Motor neuron (in vitro differentiated cells): ENCODE data around the gene PLXNA4. TPM values are rescaled to one million over a fixed set of nuclear protein-coding genes. Genes with fewer than 3 reads are reported as not detected.

Source experiments
- ATAC-seq, 8 experiments: fragments of 200-7000 bp; cut with Tn5 transposase; replicated peaks in 6 of 8; 2 replicates each; pipeline ENCODE4 v1.8.0; 2021; ENCODE audit warnings: mild to moderate bottlenecking in 8 of 8, moderate library complexity in 8 of 8
- H3K27ac ChIP-seq, 2 donors: fragments of 250-450 bp; sonication (Bioruptor Pico); 2 replicates each; pipeline ENCODE4 v1.9.0; 2021; ENCODE audit warnings: antibody characterized with exemption in 2 of 2, mild to moderate bottlenecking in 2 of 2, moderate library complexity in 1 of 2
- H3K4me1 ChIP-seq, 2 donors: fragments of 250-450 bp; sonication (Bioruptor Pico); replicated peaks in 1 of 2; 2 replicates each; pipeline ENCODE4 v1.6.1; 2021; ENCODE audit warnings: antibody characterized with exemption in 2 of 2, mild to moderate bottlenecking in 2 of 2, moderate library complexity in 1 of 2
- H3K4me3 ChIP-seq, 5 donors: fragments of 250-450 bp; sonication (Bioruptor Pico); 2 replicates each; pipeline ENCODE4 v1.9.0; 2021; ENCODE audit warnings: antibody characterized with exemption in 5 of 5, mild to moderate bottlenecking in 5 of 5, moderate library complexity in 4 of 5
- WGBS, 10 experiments: fragments of 450-650 bp; shearing (Covaris generic); methylation state at CpG; one replicate each; pipeline ENCODE4 v1.0.0; 2022; 5-methylcytosine and 5-hydroxymethylcytosine counted together
- in situ Hi-C, 9 experiments: fragments of 400-800 bp; cut with MboI; loops; one replicate each; pipeline ENCODE4 v1.15.0; 2021; ENCODE audit warnings: low sequenced_read_pairs in 9 of 9, low pct_unique_long_range_greater_than_20kb in 2 of 9; ENCODE audit not compliant: unreplicated experiment in 9 of 9
- total RNA-seq, 8 experiments: library from RNA; unstranded; fragments of 300-600 nt; gene quantifications; 2 replicates each; pipeline versions ENCODE4 v1.2.3 to v1.2.4, GENCODE V29; 2022

PLXNA4 gene
- total RNA-seq, 8 experiments from 2014 or later = 0.38 to 8.5 (median 2.6) TPM

DNA sequence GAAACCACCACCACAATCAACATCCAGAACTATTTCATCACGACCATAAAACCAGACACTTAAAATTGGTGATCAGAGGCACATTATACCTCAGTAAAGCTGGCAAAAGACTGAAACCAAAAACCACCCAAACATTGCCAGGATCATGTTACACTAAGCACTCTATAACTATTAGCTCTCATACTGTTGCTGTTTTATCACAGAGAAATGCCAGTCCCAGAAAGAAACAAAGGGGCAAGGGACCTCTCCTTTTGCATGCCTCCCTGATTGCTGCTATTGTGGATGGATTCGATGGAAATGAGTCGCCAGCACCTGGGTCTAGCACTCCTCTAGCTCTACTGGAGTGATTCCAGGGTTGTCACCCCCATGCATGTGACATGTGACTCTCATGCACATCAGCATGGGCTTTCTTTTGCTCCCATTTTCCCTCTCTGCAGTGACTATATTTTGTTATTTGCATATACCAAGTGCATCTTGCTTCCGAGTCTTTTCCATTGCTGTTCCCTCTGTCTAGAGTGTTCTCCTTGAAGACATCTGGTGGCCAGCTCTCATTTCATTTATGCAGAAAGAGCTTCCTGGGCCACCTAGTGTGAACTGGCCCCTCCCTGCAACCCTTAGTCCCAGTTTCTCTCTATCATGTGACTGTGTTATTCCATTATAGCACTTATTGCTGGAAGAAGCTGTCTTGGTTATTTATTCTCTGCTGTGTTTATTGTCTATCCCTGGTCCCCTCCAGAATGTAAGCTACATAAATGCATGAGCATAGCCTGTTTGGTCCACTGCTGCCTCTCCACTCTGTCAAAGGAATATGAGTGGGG lies 300.6 kb downstream of the PLXNA4 start:
- 0 to 100% (median 62%) methylated on average over 1 to 2 of the region's 4 CpGs for WGBS, 10 experiments

DNA sequence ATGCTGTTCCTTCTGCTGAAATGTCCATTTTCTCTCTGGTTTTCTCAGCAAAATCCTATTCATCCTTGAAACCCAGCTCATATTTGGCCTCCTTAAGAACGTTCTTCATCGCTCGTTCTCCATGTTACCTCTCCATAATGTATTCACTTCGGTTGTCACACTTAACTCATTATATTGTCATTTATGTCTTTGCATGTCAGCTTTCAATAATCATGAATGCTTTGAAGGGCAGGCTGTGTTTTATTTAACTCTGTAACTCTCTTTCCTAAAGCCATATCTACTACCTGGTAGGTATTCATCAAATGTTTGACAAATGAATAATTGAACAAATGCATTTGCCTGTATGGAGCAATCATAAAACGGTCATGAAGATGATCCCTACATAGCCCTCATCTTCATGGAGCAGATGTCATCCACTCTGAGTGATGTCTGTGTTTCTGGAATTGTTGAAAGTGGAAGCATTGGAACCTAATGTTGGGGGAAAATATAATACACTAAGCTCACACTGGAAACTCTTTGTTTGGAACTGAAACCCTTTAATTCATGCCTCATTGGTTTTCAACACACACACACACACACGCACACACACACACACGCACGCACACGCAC lies 303.4 kb downstream of the PLXNA4 start:
- 36 to 80% (median 70%) methylated on average over 1 to 9 of the region's 9 CpGs; no CpG with 5 or more reads in 1 of the 10 experiments for WGBS, 10 experiments
- ATAC-seq = no peak
- in situ Hi-C loops = no loop called here
- peaks cover 11 to 13% of the 10 kb centered on the region in 2 donors for H3K4me1 ChIP-seq
- H3K27ac ChIP-seq = no peak overlapping the region
- H3K4me3 ChIP-seq = no peak overlapping the region

More for the DNA sequence above, 300.6 kb downstream of the PLXNA4 start:
- Histone ChIP-seq H3K4me1 (peaks cover 11 to 13% of the 10 kb centered on the region in 2 donors), H3K4me3 (no peak overlapping the region), H3K27ac (no peak overlapping the region)
- peak; percentile 71 to 93 (median 84) for ATAC-seq
- in situ Hi-C loops = no loop called here

DNA sequence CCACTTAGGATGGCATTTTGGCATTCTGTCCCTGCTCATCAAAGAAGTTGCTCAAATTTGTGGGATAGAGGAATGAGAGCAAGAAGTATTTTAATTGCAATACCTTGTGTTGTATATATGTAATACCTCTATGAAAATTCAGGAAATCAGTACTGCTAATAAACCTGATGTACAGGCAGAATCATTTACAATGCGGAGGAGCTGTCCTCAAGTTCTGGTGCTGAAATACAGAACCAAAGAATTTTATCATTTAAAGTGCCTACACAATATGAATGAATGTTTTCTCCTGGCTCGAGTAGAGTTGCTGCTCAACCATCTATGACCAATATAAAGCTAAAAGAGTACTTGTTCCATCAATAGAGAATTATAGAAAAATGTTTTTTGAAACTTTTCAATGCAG lies 305.8 kb downstream of the PLXNA4 start:
- in situ Hi-C loops = no loop called here
- Histone ChIP-seq H3K27ac (no peak overlapping the region), H3K4me1 (peaks cover 0 to 1% of the 10 kb centered on the region in 2 donors), H3K4me3 (no peak overlapping the region)
- no peak for ATAC-seq
- WGBS, 10 experiments = 15 to 51% (median 39%) methylated on average over 1 to 2 of the region's 2 CpGs; no CpG with 5 or more reads in 1 of the 10 experiments

DNA sequence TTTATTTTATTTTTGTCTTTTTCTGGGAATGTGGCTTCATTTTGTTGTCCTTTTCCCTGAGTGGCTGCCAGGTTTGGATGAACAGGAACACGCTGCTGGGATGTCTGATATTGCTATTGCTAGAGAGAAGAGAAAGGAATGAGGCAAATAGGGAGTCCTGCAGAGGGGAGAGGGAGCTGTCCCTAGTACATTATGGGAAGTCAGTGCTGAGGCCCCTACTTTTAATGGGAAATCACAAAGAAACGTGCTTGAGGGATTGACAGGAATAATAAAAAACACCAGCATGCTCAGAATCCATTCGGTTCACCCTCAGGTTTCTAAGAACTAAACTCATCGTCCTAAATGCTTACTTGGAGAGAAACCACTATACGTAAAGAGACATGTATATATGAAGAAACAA lies 306.6 kb downstream of the PLXNA4 start:
- ATAC-seq = no peak
- Histone ChIP-seq H3K27ac (no peak overlapping the region), H3K4me3 (no peak overlapping the region), H3K4me1 (no peaks in the 10 kb centered on the region)
- in situ Hi-C loops = no loop called here
- WGBS, 10 experiments = 0 to 79% (median 42%) methylated on average over 1 to 5 of the region's 5 CpGs

DNA sequence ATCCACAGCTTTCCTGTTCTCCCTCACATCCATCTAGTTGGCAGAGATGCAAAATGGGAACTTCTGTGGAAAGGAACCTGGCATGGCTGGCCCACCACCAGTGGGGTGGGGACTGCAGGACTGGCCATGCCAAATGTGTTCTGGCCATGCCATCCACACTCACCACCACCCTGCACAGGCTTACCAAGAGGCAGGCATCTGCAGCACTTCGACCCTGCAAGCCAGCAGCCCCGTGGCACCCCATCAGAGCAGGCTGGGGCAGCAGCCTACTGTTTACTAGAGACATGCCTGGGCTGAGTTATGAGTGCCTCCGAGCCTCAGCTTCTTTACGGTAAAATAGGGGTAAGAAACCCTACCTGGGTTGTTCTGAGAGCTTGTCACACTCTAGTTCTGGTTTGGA lies 313.1 kb downstream of the PLXNA4 start:
- Histone ChIP-seq H3K27ac (no peak overlapping the region), H3K4me1 (peaks cover 12 to 18% of the 10 kb centered on the region in 2 donors), H3K4me3 (no peak overlapping the region)
- no peak for ATAC-seq
- in situ Hi-C loops = no loop called here
- 40 to 100% (median 80%) methylated on average over 1 to 4 of the region's 4 CpGs; no CpG with 5 or more reads in 5 of the 10 experiments for WGBS, 10 experiments

DNA sequence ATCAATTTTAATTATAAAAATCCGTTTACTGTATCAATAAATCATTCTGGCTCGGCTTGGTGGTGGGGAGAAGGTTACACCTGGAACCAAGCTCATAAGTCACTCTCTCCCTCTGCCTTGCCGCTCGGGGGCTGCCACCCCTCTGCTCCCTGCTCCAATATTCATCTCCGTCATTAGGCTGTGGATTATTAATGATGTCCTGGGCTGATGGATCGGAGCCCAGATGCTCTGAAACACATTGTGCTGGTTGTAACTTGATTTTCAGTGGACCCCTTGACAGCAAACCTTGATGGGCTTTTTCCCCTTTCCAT lies 314.2 kb downstream of the PLXNA4 start:
- no peak overlapping the region for H3K4me3 ChIP-seq
- ATAC-seq = peak in 5 of 8 experiments; percentile 64 to 86 (median 71)
- 0 to 70% (median 36%) methylated on average over 1 to 5 of the region's 6 CpGs; no CpG with 5 or more reads in 4 of the 10 experiments for WGBS, 10 experiments
- peaks cover 12 to 18% of the 10 kb centered on the region in 2 donors for H3K4me1 ChIP-seq
- in situ Hi-C loops = no loop called here
- no peak overlapping the region for H3K27ac ChIP-seq

DNA sequence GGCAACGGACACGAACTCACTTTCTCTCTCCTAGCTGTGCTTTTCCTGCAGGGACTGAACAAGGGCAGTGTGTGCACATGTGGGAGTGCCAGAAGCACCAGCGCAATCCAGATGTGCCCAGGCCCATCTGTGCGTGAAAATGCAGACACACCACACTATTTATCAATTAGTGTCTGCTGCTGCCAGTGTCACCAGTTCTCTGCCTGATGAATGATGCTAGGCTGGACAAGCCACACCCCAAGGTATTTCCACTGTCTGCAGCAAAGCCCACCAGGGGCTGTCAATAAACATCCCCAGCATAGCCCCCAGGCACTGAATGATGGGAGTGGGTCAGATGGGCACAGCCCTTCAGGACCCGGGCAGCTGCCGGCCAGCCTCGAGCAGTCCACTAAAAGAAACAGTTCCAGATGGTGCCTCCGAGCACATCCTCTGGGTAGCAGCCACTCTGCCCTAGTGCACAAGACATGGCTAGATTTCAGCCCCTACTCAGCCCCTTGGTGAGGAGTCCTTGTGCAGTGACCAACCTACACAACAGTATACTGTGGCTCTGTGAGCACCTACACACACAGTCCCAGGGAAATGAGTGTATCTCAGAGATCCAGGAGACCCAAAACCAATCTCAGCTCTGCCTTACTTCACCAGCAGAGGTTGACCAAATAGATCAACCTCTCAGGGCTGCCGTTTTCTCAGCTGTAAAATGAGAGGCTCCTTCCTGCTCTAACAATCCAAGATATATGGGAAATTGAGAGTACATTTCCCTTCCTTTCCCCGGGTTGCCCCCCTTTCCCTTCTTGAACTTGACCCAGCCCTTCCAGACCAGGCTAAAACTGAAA lies 314.7 kb downstream of the PLXNA4 start:
- H3K4me1 ChIP-seq = peaks cover 12 to 18% of the 10 kb centered on the region in 2 donors
- H3K27ac ChIP-seq = peak overlapping the region; percentile 17 to 40
- 8 to 80% (median 35%) methylated on average over 1 to 5 of the region's 10 CpGs; no CpG with 5 or more reads in 1 of the 10 experiments for WGBS, 10 experiments
- in situ Hi-C loops = no loop called here
- peak in 5 of 8 experiments; percentile 44 to 78 (median 66) for ATAC-seq
- no peak overlapping the region for H3K4me3 ChIP-seq

DNA sequence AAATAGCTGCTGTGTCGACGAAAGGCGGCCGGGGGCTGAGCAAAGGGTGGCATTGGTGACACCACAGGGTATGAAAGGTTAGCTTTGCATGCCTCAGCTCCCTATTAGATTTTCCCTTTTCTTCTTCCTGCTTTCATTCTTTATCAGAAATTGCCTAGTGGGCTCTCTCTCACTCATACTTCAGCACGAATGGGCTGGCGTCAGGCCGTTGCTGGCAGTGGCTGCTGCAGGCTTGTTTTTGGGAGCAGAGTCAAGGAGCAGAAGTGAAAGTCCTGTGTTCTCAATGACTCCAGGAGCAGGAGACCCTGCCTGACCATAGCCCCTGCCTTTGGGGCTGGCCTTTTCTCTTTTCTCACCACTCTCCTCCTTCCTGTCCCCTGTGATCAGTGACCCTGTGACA lies 318.0 kb downstream of the PLXNA4 start:
- no peak for ATAC-seq
- Histone ChIP-seq H3K27ac (no peak overlapping the region), H3K4me1 (peaks cover 12 to 18% of the 10 kb centered on the region in 2 donors), H3K4me3 (no peak overlapping the region)
- in situ Hi-C loops = no loop called here
- WGBS, 10 experiments = 73 to 100% (median 87%) methylated on average over 2 to 7 of the region's 7 CpGs; no CpG with 5 or more reads in 4 of the 10 experiments

DNA sequence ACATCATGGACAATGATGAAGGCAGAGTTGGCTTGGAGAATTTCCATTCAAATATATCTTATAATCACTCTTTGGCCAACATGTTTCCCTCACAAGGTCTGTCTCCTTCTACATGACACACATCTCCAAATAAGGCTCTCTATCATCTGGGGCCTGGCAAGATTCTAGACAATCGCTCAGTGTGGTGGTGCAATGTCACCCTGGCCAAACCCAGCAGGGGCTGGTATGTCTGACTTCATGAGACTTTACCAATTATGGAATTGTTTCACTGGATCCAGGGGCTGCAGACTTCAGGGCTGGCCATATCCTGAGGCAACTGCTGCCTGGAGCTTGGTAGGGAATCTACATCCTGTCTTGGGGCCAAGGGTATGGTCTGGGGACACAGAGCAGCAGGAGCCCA lies 319.0 kb downstream of the PLXNA4 start:
- Histone ChIP-seq H3K4me3 (no peak overlapping the region), H3K4me1 (peaks cover 6 to 14% of the 10 kb centered on the region in 2 donors), H3K27ac (no peak overlapping the region)
- ATAC-seq = no peak
- in situ Hi-C loops = no loop called here
- WGBS, 10 experiments = 60 to 100% (median 80%) methylated on average over 1 of the region's 1 CpG; no CpG with 5 or more reads in 7 of the 10 experiments

DNA sequence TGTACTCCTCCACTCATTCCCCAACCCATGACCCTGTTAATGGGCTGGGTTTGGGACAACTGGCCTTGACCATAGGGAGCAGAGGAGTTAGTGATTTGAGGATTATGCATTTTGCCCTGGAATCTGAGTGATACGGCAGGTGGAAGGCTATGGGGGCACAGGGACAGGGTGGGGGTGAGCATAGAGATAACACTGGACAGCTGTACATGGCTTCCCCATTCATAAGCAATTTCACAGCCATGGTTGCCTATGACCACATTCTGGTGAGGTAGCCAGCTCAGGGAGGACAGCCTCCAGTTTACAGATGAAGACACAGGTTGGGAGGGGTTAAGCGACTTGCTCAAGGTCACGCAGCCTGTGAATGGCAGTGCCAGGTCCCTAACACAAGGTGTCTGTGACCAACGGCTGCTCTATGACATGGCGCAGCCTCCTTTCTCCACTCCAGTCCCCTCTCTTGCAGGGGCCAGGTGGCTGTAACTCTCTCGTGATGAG lies 319.5 kb downstream of the PLXNA4 start:
- no peak for ATAC-seq
- in situ Hi-C loops = no loop called here
- 40 to 100% (median 55%) methylated on average over 1 to 5 of the region's 6 CpGs; no CpG with 5 or more reads in 4 of the 10 experiments for WGBS, 10 experiments
- Histone ChIP-seq H3K27ac (no peak overlapping the region), H3K4me1 (peaks cover 5 to 10% of the 10 kb centered on the region in 2 donors), H3K4me3 (no peak overlapping the region)

DNA sequence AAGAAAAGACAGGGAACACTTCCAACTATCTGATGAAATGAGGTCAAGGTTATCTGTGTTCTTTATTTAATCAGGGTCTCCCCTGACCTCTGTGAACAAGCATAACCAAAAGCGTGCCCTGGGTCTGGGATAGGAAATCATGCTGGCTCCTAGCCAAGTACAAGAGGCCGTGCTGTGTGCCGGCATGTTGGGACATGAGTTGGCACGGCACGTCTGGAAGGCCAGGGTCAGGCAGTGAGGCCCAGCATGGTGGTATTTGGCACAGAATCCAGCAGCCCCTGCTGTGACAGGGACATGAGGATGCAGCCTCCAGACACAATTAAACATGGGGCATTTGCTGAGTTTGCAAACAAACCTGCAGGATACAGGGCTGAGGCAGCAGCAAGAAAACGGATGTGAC lies 320.4 kb downstream of the PLXNA4 start:
- H3K4me3 ChIP-seq = no peak overlapping the region
- in situ Hi-C loops = no loop called here
- no peak overlapping the region for H3K27ac ChIP-seq
- no peak for ATAC-seq
- peaks cover 0 to 2% of the 10 kb centered on the region in 2 donors for H3K4me1 ChIP-seq
- 60 to 100% (median 66%) methylated on average over 1 to 4 of the region's 6 CpGs; no CpG with 5 or more reads in 6 of the 10 experiments for WGBS, 10 experiments

DNA sequence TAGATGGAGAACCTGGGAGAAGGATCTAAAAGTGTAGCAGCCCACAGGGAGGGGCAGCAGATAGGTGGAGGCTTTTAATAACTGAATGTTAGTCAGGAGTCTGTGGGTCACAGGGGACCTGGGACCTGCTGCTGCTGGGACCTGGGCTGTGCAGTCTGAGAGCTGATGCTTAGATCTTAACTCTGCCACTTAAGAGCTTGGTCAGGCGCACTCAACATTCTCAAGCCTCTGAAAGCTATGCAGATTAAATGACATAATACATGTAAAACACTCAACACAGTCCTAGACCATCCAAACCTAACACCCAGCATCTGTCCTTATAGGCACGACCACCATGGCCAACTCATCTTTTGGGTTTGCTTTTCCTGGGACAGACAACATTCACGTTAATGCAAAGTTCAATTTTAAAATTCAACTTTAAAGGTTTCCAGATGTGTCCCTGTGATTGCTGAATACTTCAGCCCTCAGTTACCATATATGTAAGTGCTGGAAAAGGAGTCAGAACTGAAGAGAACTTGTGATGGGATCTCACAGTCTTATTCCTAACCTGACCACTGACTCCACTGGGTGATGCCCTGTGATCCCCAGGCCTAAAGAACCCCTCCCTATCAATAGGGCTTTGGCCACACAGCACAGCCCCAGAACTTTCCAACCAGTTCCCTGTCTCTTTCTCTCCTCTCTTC lies 321.0 kb downstream of the PLXNA4 start:
- ATAC-seq = peak in 3 of 8 experiments; percentile 68 to 93 (median 91)
- Histone ChIP-seq H3K27ac (no peak overlapping the region), H3K4me3 (no peak overlapping the region), H3K4me1 (peaks cover 2 to 3% of the 10 kb centered on the region in 2 donors)
- in situ Hi-C loops = no loop called here
- WGBS, 10 experiments = 0 to 80% (median 40%) methylated on average over 1 to 3 of the region's 3 CpGs; no CpG with 5 or more reads in 4 of the 10 experiments
